GM18951 (cell line): ENCODE data around the gene ATF5.

Experiments
- POLR2A ChIP-seq: IDR thresholded peaks from 4 replicates; pipeline ENCODE4 v1.6.1; 2011; ENCODE audit warnings: mild to moderate bottlenecking; ENCODE audit not compliant: insufficient read length, insufficient read depth; ENCODE audit errors: extremely low read depth
- in situ Hi-C: fragments of 300-500 bp; cut with MboI; formaldehyde crosslinking; loops from one replicate; pipeline ENCODE4 v1.12.0; 2022; ENCODE audit warnings: low sequenced_read_pairs, mixed read lengths, inconsistent platforms; ENCODE audit not compliant: unreplicated experiment

The ATF5 gene

GRCh38 chr19:49972841-49973240 is 43.8 kb downstream of the ATF5 start:
- in situ Hi-C loops: no loop called here
- TF ChIP-seq POLR2A: no peak

GRCh38 chr19:49973987-49974386 is 45.0 kb downstream of the ATF5 start:
- TF ChIP-seq POLR2A: no peak
- in situ Hi-C loops: no loop called here

GRCh38 chr19:49975051-49975450 is 46.0 kb downstream of the ATF5 start:
- in situ Hi-C loops: no loop called here
- TF ChIP-seq POLR2A: no peak

- TF ChIP-seq POLR2A: no peak
- in situ Hi-C loops: no loop called here
These were observed 47.5 kb downstream of the ATF5 start for GRCh38 chr19:49976496-49976895.

- TF ChIP-seq POLR2A: no peak
- in situ Hi-C loops: no loop called here
These were observed 48.1 kb downstream of the ATF5 start for GRCh38 chr19:49977076-49977475.

GRCh38 chr19:49977881-49978280 is 48.9 kb downstream of the ATF5 start:
- TF ChIP-seq POLR2A: no peak
- in situ Hi-C loops: no loop called here

GRCh38 chr19:49978324-49978723 is 49.3 kb downstream of the ATF5 start:
- TF ChIP-seq POLR2A: no peak
- in situ Hi-C loops: no loop called here

- TF ChIP-seq POLR2A: no peak
- in situ Hi-C loops: no loop called here
These were observed 52.9 kb downstream of the ATF5 start for GRCh38 chr19:49981603-49982593.
